HL-60 (cell line): Measurements from ENCODE around the gene DNAJB8.
A peak's percentile ranks its signal among the peaks of the same experiment; 100 is the strongest.

Source experiments
- DNase-seq, 2 experiments: peaks; one replicate each; pipeline ENCODE4 v3.0.0-alpha.2; 2010 to 2020; ENCODE audit warnings: low read depth in 1 of 2, low spot score in 1 of 2
- H3K27ac ChIP-seq: fragments of 250-450 bp; sonication (Bioruptor Pico); replicated peaks from 2 replicates; pipeline ENCODE4 v1.5.1; 2020; ENCODE audit warnings: mild to moderate bottlenecking, moderate library complexity
- H3K27me3 ChIP-seq: fragments of 250-450 bp; sonication (Bioruptor Pico); 2 replicates; pipeline ENCODE4 v1.5.1; 2021; ENCODE audit warnings: mild to moderate bottlenecking, moderate library complexity; ENCODE audit not compliant: insufficient read depth, poor library complexity, severe bottlenecking
- H3K4me3 ChIP-seq: replicated peaks from 2 replicates; pipeline ENCODE4 v1.5.1; 2011; ENCODE audit warnings: mild to moderate bottlenecking, control low read depth, low read length; ENCODE audit not compliant: insufficient read depth
- CTCF ChIP-seq: IDR thresholded peaks from one replicate; pipeline ENCODE4 v1.5.1; 2011; ENCODE audit warnings: low read length, control low read depth, inconsistent platforms; ENCODE audit not compliant: insufficient read depth
- GABPA ChIP-seq: IDR thresholded peaks from 2 replicates; pipeline ENCODE4 v1.6.1; 2012; ENCODE audit warnings: low read depth
- POLR2AphosphoS5 ChIP-seq: IDR thresholded peaks from 2 replicates; pipeline ENCODE4 v1.6.1; 2012; ENCODE audit warnings: low read depth
- REST ChIP-seq: IDR thresholded peaks from 2 replicates; pipeline ENCODE4 v1.6.1; 2012; ENCODE audit warnings: low read depth; ENCODE audit not compliant: insufficient replicate concordance
- SPI1 ChIP-seq: IDR thresholded peaks from 2 replicates; pipeline ENCODE4 v1.6.1; 2012; ENCODE audit warnings: low read depth, mild to moderate bottlenecking, borderline replicate concordance

The DNAJB8 gene

DNA sequence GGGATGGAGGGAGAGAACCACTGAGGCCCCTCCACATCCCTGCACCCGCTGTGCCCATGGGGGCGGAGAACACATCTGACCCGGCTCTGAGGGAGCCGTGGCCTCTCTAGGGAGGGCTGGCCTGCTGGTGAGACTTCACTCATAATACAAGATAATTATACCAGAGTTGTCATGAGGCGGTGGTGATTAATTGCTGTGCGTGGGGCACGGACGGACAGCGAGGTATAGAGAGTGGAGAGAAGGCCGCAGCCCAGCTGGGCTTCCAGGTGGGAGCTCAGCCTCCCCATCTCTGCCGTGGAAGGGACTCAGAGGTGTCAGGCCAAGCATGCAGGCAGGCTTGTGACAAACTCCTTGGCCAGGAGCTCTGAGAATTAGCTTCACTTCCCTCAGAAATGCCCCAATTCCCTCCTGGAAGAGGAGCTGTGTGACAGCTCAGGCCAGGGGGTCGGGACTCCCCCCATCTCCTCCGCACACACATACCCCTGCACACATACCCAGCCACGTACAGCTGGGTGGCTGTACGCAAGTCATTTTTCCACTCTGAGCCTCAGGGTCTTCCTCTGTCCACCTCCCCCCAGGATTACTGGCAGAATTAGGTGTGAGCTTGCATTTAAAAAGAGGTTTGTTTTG is 32.3 kb upstream of the DNAJB8 start:
- H3K27ac ChIP-seq, result no peak overlapping the region
- no peak for DNase-seq
- no peaks in the 10 kb centered on the region for H3K27me3 ChIP-seq
- TF ChIP-seq REST (no peak), CTCF (no peak)
- no peak overlapping the region for H3K4me3 ChIP-seq

- no peak for DNase-seq
- TF ChIP-seq REST (no peak), POLR2AphosphoS5 (no peak), CTCF (no peak), SPI1 (no peak), GABPA (no peak)
- peak overlapping the region; percentile 56 for H3K4me3 ChIP-seq
- H3K27me3 ChIP-seq, result no peaks in the 10 kb centered on the region
- H3K27ac ChIP-seq, result no peak overlapping the region
Observed at GRCh38 chr3:128498127-128498626, 31.5 kb upstream of the DNAJB8 start.

DNA sequence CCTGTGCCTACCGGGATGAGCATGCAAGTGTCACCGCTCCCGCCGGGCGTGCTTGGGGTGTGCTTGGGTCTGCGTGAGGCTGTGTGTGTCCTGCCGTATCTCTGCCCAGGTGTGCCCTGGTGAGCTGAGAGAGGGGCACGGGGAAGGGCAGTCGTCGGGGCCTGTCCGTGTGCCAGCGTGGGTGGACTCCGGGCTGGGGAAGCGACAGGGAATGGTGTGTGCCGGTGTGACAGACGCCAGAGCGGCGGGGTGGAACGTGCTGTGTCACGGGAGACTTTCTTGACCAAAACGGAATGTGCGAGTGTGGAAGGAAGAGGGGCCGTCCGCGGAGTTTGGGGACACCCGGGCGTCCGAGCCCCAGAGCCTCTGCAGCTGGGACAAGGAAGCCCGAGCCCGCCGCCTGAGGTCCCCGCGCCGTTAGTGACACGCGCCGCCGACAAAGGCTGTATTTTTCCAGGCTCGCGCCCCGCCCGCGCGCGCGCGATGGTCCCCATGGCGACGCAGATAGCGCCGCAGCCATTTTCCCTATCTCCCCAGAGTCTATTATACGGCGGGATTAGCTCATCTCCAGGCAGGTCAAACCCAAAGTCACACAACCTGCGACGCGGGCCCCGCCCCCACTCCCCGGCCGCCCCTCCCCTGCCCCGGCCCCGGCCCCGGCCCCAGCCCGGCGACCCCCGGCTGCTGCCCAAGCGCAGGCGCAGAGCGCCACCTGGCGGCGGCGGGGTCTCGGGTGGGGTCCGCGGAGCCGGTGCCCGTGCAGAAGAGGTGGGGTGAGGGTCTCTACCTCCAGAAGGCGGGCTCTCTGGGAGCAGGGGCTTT is 30.8 kb upstream of the DNAJB8 start:
- peak overlapping the region; percentile 56 for H3K4me3 ChIP-seq
- TF ChIP-seq REST, result no peak
- peak; percentile 23 for TF ChIP-seq CTCF
- DNase-seq, result peak; percentile 47 to 68

More for the DNA sequence above, 30.8 kb upstream of the DNAJB8 start:
- H3K27me3 ChIP-seq, result no peaks in the 10 kb centered on the region
- peak overlapping the region; percentile 14; the same call in 1 of the 2 replicates for H3K27ac ChIP-seq
